HG03571 (cell line): Measurements from ENCODE around the gene OSGEPL1.
"Not testable (repeated sequence)": the region's sequence is repeated elsewhere in the genome, so short reads cannot be mapped to it uniquely, and the experiment has no call there.

Source experiments
- ATAC-seq: cut with Tn5 transposase; IDR thresholded peaks from one replicate; pipeline ENCODE4 v1.9.1; 2021; ENCODE audit not compliant: unreplicated experiment

OSGEPL1 gene

DNA sequence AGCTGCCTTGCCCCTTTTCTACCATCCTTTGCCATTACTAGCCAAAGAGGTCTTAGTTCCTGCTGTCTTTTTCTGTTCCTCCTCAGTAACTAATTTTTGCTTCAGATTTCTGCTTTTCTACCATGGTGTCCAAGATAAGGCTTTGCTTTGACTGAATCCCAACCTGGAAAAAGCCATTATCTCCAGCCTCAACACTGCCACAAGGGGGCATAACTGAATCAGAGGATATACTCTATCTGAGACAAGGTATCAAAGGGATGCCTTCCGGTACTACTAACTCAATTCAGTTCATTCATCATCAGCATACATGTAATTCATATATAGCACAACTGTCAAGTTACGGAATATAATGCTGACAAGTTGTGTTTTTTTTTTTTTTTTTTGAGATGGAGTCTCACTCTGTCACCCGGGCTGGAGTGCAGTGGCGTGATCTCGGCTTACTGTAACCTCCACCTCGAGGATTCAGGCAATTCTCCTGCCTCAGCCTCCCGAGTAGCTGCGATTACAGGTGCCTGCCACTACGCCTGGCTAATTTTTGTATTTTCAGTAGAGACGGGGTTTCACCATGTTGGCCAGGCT lies 11.4 kb downstream of the OSGEPL1 start:
- no peak for ATAC-seq

GRCh38 chr2:189729430-189729829 lies 33.2 kb downstream of the OSGEPL1 start:
- ATAC-seq = no peak

GRCh38 chr2:189726849-189727248 lies 35.7 kb downstream of the OSGEPL1 start:
- no peak for ATAC-seq

- ATAC-seq = no peak
Observed at GRCh38 chr2:189726271-189726670, 36.3 kb downstream of the OSGEPL1 start.

DNA sequence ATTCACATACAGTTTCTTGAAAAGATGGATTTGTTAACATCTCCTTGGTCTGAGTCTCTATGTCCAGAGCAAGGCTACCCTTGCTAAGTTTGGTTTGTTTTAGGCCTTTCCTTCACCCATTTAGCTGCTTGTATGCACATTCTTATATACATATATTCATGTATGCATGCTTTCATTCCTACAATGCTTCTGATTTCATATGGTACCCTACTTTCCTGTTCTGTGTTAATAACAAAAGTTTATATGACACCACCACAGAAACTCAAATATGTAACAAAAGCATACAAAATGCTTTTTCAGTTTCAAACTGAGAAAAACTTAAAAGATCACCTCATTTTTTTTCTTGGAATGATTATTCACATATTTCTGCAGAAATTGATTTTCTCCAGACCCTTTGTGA lies 39.4 kb downstream of the OSGEPL1 start:
- no peak for ATAC-seq

DNA sequence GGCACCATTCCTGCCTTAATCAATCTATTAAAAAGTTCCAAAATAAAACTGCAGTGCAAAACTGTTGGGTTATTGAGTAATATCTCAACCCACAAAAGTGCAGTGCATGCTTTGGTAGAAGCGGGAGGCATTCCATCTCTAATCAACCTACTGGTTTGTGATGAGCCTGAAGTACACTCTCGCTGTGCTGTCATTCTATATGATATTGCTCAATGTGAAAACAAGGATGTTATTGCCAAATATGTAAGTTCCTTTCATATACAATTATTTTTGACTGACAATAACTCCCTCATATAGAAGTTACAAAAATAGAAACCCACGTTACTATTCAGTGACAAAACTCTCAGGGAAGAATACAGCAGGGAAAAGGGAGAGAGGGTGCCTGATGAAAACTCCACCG lies 43.0 kb downstream of the OSGEPL1 start:
- no peak for ATAC-seq

DNA sequence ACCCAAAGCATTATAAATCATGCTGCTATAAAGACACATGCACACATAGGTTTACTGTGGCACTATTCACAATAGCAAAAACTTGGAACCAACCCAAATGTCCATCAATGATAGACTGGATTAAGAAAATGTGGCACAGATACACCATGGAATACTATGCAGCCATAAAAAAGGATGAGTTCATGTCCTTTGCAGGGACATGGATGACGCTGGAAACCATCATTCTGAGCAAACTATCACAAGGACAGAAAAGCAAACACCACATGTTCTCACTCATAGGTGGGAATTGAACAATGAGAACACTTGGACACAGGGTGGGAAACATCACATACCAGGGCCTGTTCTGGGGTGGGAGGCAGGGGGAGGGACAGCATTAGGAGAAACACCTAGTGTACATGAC lies 45.0 kb downstream of the OSGEPL1 start:
- ATAC-seq = not testable (repeated sequence)

DNA sequence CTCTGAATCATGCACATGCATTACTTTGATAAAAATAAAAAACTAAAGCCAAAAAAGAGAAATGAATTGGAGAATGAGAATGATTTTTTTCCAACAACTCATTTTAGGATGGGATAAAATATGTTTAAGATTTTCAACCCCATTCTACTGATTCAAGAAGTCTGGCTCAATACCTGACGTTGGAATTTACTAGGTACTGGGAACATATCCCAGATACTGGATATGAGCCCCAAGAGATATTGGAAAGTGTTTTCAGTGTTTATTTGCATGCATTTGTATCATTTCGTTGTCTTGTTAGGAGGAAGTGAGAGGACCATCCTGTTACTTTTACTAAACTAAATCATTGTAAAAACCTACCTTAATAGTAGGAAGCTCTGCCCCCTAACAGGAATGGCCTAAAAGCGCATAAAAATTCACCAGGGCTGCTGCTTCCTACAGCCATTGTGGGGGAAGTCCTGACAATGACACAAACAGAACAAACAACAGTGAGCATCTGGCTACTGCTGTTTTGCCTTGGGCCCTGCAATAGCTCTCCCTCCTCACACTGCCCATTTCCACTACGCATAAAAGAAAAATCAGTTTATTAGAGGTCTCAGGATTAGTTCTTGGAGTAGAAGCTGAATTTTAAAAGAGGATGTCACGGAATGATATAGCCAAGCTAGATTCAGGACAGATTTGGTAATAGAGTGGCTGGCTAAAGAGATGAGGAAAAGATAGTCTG lies 52.9 kb downstream of the OSGEPL1 start:
- no peak for ATAC-seq

GRCh38 chr2:189702071-189702470 lies 60.5 kb downstream of the OSGEPL1 start:
- ATAC-seq = no peak

DNA sequence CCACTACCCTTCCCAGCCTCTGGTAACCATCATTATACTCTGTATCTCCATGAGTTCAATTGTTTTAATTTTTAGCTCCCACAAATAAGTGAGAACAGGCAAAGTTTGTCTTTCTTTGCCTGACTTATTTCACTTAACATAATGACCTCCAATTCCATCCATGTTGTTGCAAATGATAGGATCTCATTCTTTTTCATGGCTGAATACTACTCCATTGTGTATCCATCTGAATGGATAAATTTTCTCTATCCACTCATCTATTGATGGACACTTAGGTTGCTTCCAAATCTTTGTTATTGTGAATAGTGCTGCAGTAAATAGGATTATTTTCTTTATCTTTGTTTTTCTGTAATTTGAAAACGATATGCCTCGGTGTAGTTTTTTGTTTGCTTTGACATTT lies 61.9 kb downstream of the OSGEPL1 start:
- no peak for ATAC-seq

GRCh38 chr2:189698020-189698887 lies 64.3 kb downstream of the OSGEPL1 start:
- peak; percentile 55 for ATAC-seq
